ENCODE data around the gene NCOA3.
A peak's percentile ranks its signal among the peaks of the same experiment; 100 is the strongest.
"Not testable (repeated sequence)": the region's sequence is repeated elsewhere in the genome, so short reads cannot be mapped to it uniquely, and the experiment has no call there.

The NCOA3 gene

DNA sequence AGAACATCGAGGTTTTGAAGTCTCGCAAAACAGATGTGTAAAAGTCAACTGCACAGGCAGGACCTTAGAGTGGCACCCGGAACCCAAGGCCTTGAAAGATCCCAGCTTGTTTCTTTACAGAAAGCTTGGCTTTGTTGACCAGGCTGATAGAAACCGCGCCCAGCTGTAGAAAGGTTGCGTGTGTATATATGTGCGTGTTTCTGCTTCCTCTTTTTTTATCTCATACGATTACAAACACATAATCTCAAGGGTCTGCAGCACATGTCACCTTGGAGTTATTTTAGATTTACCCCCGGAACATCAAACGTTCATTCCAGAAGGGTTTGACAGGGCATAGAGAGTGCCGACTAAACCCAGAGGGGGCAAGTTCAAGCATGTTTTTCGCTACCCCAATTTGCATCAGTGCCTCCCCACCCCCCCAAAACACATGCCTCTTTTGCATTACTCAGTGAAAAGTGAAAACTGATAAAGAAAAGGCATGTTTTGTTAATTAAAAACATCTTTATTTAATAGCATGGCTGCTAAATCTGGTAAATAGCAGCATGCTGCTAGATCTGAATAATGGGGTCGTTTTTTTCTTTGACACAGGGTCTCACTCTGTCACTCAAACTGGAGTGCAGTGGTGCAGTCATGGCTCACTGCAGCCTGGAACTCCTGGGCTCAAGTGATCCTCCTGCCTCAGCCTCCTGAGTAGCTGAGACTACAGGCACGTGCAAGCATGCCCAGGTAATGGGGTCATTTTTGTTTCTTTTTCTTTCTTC lies 33.2 kb upstream of the NCOA3 start:
- peak; percentile 96 for DNase-seq

DNA sequence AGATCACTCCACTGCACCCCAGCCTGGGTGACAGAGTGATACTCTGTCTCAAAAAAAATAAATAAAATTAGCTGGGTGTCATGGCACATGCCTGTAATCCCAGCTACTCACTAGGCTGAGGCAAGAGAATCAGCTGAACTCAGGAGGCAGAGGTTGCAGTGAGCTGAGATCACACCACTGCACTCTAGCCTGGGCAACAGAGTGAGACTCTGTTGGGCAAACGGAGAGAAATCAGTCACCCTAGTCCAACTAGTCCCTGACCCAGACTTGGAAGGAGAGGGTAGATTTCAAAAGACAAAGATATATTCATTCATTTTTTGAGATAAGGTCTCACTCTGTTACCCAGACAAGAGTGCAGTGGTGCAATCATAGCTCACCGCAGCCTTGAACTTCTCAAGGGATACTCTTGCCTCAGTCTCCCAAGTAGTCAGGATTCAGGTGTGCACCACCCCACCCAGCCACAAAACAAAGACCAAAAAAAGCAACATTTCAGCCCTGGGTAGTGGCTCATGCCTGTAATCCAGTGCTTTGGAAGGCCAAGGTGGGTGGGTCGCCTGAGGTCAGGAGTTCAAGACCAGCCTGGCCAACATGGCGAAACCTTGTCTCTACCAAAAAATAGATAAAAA lies 26.2 kb upstream of the NCOA3 start:
- no peak for DNase-seq

DNA sequence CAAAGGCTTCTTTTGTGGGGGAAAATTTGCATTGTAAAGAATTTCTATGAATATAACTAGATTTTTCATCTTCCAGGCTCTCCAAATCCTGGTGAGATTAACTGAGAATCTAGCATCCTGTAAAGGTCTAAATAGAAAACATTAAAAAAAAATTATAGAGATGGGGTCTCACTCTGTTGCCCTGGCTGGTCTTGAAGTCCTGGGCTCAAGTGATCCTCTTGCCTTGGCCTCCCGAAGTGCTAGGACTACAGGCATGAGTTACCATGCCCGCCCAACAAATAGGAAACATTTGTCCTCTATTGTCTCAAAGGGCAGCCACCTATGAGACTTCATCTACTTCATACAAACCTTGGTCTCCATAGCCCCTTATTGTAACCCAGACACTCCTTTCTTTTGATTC lies 25.2 kb upstream of the NCOA3 start:
- no peak for DNase-seq

DNA sequence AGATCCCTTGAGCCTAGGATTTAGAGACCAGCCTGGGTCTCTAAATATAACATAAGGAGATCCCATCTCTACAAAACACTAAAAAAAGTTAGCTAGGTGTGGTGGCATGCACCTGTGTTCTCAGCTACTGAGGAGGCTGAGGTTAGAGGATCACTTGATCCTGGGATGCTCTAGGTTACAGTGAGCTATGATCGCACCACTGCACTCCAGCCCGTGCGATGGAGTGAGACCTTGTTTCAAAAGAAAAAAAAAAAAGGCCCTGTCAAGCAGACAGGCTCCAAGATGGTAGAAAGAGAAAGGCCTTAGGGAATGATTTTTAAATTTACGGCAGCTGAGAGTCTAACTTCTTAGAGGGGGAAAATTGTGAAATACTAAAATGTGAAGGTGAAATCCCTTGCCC lies 22.6 kb upstream of the NCOA3 start:
- DNase-seq, result no peak

DNA sequence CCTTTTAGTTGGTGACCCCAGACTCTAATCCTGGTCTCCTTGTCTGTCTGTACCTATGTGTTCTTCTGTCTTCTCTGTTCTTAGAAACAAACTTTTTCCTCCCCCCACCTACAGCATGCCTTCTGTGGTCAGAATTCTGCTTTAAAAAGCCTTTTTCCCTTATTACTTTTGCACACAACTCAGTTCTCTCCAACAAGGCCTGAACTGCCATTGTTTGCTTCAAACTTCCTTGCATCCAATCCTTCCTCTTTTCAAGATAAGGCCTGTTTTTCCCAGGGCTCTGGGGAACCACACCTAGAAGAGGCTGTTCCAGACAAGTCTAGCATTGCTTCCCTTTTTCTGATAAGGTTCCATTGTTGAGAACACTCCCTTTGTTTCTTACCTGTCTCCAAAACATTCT lies 22.2 kb upstream of the NCOA3 start:
- DNase-seq, result peak; percentile 65

DNA sequence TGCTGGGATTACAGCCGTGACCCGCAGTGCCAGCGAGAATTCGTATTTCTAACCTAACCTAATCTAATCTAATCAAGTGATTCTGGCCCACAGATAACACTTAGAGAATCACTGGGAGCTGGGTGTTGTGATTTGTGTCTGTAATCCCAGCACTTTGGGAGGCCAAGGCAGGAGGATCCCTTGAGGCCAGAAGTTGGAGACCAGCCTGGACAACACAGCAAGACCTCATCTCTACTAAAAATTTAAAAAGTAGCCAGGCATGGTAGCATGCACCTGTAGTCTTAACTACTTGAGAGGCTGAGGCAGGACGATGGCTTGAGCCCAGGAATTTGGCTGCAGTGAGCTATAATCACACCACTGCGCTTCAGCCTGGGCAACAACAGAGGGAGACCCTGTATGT lies 21.4 kb upstream of the NCOA3 start:
- no peak for DNase-seq

GRCh38 chr20:47480705-47481104 lies 21.0 kb upstream of the NCOA3 start:
- DNase-seq, result no peak

DNA sequence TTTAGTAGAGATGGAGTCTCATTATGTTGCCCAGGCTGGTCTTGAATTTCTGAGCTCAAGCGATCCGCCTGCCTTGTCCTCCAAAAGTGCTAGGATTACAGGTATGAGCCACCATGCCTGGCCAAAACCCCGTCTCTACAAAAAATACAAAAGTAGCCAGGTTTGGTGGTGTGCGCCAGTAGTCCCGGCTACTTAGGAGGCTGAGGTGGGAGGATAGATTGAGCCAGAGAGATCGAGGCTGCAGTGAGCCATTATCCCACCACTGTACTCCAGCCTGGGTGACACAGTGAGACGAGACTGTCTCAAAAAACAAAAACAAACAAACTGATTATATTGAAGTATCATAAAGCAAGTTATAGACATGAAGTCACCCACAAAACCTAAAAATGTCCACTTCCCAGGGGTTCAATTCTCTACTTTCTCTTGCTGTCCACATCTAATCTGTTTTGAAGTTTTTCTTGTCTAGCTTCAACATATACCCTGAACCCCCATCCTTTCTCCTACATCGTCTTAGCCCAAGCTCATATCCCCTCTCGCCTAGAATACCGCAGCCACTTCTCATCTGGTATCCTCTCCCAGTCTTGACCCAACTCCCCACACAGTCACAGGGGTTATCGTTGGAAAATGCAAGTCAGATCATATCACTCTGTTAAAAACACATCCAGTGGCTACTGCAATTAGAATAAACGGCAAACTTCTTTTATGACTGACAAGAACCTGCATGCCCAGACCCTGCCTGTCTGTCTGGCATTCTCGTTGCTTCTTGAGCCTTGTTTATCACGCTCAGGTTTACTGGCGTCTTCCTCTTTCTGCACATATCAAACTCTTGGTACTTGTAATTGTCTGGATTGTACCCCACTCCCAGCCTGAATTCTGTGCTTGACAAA lies 20.1 kb upstream of the NCOA3 start:
- peak; percentile 62 for DNase-seq

DNA sequence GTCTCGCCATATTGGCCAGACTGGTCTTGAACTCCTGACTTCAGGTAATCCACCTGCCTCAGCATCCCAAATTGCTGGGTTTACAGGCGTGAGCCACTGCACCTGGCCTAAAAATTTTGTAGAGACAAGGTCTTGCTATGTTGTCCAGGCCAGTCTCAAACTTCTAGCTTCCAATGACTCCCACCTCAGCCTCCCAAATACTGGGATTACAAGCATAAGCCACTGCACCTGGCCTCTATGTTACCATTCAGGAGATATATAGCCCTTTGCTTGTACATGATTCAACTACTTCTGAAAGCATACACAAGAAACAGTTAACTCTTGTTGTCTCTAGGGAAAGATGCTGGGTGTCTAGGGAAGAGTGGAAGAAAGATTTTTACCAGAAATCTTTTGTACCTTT lies 19.0 kb upstream of the NCOA3 start:
- no peak for DNase-seq

GRCh38 chr20:47484303-47484702 lies 17.4 kb upstream of the NCOA3 start:
- DNase-seq, result no peak

- DNase-seq, result peak; percentile 95
Measured at GRCh38 chr20:47487175-47487917, 14.3 kb upstream of the NCOA3 start.

DNA sequence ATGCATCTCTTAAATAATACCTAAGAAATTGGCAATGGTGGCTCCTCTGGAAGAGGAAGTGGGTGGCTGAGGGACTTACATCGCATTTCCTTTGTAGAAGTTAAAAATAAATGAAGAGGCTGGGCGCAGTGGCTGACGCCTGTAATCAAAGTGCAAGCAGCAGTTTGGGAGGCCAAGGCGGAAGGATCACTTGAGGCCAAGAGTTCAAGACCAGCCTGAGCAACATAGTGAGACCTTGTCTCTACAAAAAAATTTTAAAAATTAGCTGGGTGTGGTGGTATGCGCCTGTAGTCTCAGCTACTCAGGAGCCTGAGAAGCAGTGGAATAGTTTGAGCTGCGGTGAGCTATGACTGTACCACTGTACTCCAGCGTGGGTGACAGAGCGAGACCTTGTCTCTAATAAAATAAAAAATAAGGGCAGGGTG lies 12.2 kb upstream of the NCOA3 start:
- peak; percentile 70 for DNase-seq

DNA sequence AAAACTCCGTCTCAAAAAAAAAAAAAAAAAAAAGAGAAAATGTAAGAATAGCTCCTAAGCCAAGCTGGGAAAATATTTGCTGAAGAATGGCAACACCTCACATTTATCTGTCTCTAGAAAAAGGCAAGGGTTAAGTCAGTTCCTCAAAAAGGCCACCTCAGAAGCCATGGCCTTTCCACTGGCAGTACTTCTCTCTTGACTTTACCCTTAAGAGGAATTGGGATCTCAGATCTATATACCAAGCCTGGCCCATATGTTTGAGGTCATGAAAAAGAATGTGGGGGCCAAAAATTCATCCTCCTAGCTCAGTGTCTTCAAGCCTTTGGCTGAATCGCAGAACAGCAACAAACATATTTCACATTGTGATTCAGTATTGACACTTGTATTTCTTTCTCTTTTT lies 10.9 kb upstream of the NCOA3 start:
- peak; percentile 68 for DNase-seq

GRCh38 chr20:47492284-47492683 lies 9.4 kb upstream of the NCOA3 start:
- no peak for DNase-seq

GRCh38 chr20:47493175-47493962 lies 8.3 kb upstream of the NCOA3 start:
- peak; percentile 92 for DNase-seq

DNA sequence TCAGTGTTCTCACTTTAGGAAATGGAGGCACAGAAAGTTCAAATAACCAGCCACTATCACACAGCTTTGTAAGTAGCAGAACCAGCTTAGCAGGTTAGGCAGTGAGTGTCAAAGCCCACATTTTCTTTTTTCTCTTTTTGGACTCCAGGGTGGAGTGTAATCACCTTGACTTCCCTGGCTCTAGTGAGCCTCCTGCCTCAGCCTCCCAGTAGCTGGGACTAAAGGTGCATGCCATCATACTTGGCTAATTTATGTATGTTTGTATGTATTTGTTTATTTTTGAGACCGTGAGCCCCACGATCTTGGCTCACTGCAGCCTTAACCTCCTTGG lies 7.8 kb upstream of the NCOA3 start:
- no peak for DNase-seq

DNA sequence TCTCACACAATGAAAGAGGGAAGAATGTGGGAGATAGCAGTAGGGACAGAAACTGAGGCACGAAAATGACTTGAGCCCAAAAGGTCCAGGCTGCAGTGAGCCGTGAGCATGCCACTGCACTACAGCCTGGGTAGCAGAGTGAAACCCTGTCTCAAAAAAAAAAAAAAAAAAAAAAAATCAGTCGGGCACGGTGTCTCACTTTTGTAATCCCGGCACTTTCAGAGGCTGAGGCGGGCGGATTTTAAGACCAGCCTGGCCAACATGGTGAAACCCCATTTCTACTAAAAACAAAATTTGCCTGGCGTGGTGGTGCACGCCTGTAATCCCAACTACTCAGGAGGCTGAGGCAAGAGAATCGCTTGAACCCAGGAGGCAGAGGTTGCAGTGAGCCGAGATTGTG lies 7.1 kb upstream of the NCOA3 start:
- not testable (repeated sequence) for DNase-seq

- DNase-seq, result no peak
Measured at GRCh38 chr20:47496118-47496517, 5.6 kb upstream of the NCOA3 start.

DNA sequence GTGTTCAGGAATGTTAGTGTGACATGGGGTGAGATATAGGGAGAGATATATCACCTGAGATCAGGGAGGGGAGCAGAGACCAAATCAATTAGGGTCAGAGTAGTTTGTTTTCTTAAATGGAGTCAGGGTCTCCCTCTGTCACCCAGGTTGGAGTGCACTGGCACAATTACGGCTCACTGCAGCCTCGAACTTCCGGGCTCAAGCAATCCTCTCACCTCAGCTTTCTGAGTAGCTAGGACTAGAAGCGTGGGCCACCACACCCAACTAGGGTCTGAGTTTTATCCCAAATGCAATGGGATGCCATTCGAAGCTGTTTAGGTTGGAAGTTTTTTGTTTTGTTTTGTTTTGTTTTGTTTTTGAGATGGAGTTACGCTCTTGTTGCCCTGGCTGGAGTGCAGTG lies 3.1 kb upstream of the NCOA3 start:
- no peak for DNase-seq

- DNase-seq, result no peak
Measured at GRCh38 chr20:47499053-47499452, 2.6 kb upstream of the NCOA3 start.

DNA sequence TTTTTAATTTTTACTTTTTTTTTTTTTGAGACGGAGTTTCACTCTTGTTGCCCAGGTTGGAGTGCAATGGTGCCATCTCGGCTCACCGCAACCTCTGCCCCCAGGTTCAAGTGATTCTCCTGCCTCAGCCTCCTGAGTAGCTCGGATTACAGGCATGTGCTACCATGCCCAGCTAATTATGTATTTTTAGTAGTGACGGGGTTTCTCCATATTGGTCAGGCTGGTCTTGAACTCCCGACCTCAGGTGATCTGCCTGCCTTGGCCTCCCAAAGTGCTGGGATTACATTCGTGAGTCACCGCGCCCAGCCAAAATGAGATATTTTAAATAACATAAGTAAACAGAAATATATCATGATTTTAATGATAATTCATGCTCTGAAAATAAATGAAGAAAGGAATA lies 1.6 kb upstream of the NCOA3 start:
- not testable (repeated sequence) for DNase-seq

DNA sequence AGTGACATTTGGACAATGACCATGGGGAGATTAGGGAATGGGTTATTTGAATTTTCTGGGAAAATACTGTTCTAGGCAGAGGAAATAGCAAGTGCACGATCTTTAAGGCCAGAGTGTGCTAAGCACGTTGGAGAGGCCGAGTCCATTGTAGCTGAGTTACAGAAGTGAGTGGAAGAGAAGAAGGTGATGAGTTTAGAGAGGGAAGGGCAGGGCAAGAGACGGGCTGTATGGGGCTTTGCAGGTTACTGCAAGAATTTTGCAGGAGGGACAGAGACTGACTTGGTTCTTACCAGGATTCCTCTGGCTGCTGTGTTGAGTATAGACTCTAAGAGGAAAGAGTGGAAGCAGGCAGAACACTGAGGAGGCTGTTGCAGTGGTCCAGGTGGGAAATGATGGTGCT lies 1.1 kb upstream of the NCOA3 start:
- no peak for DNase-seq
